HS-27A (cell line): ENCODE results near the gene CLPSL2.
"Not testable (repeated sequence)": the region's sequence is repeated elsewhere in the genome, so short reads cannot be mapped to it uniquely, and the experiment has no call there.

Experiments
- DNase-seq: peaks from one replicate; pipeline ENCODE4 v3.0.0-alpha.2; 2012; ENCODE audit warnings: low read depth, missing footprints

Gene CLPSL2, protein sequence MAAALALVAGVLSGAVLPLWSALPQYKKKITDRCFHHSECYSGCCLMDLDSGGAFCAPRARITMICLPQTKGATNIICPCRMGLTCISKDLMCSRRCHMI

DNA sequence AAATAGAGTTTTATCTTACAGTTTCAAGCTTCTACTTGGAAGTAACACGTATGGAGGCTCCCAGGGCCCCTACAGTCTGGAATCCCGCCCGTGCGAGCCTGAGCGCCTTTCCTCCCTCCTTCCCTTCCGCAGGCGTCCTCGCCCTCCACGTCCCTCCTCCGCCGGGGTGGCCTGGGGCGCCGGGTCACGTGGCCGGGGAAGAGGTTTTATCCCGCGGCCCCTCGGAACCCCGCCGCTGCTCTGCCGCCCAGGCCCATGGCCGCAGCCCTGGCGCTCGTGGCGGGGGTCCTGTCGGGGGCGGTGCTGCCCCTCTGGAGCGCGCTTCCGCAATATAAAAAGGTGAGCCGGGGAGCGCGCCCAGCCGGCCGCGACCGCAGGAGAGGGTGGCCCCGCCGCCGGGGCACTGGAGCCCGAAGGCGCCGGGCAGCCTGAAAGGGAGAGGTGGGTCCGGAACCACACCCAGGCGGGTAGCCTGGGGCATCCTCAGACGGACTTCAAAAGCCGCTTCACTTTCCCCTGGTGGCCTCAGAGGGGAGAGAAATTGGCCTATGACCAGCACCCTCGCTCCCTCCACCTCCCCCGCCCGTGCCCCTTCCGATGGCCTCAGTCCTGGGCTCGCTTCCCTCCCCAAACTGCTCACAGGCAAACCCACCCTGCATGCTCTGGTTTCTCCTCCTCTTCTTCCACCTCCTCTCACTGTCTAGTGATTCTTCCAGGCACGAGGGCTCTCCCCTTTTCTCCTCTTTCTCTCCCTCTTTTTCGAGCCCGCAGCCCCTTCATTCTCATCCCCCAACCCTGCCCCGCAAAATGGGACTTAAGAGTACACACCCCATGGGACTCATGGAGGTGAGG is at the start of gene CLPSL2:
Gene CLPSL2 (plus strand): TSS at position 235 of the 852 bp plus-strand sequence. CDS start 21 bp downstream, at position 256.
- no peak for DNase-seq

DNA sequence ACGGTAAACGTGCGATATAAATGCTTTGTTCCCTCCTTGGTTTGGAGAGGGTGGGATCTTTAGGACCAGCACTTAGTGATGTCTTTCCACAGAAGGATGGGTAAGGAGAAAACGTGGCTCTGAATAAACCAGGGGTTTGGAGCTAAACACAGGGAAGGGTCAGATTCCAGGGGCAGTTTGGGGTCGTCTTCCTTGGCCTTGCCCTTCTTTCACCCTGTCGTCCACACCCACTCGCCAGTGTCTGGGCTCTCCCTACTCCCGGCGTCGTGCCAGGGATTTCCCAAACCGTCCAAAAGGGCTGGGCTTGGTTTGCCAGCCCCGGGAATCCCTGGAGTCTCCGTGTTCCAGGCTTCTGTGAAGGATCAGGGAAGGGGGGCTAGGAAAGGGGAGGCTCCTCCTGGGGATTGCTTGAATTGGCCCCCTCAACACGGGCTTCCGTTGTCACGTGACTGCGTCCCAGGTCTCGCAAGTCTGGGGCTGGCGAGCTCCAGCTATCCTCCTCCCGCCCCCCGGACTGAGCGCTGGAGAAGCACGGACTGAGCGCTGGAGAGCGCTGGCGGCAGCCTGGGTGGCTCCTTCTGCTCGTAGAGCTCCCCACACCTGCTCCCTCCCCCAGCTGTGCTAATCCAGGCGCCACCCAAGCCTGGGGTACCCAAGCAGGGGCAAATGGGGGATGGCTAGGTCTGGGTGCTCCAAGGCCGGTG is 49.0 kb upstream of the CLPSL2 start:
- no peak for DNase-seq

DNA sequence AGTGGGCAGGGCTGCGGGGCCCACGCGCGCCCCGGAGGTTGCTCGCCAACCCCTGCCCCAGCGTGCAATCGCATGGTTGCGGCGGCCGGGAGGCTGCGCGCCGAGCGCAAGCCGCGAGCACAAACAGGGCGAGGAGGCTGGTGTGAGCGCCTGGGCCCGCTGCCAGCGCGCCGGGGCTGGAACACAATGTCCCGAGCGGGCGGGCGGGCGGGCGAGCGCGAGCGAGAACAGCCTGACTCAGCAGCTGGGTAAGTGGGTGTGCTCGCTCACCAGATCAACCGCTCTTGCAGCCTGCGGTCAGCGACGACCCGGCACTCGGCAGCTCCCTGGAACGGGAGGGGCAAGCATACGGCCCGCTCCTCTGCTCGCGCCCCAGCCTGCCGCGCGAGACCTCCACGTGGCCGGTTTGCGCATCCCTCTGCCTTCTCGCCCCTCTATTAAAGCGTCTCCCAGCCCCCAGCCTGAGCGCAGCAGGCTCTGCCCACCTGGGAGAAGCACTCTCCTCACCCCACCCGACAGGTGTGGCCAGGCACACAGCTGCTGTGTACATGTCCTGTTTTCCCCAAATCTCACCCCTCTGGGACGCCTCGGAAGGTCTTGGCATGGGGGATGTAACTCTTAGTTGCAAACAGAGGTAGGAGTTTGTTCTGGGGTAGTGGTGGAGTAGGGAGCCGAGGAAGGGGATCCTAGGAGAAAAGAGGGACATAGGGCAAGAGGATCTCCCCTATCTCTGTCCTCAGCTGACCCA is 48.3 kb upstream of the CLPSL2 start:
- no peak for DNase-seq

DNA sequence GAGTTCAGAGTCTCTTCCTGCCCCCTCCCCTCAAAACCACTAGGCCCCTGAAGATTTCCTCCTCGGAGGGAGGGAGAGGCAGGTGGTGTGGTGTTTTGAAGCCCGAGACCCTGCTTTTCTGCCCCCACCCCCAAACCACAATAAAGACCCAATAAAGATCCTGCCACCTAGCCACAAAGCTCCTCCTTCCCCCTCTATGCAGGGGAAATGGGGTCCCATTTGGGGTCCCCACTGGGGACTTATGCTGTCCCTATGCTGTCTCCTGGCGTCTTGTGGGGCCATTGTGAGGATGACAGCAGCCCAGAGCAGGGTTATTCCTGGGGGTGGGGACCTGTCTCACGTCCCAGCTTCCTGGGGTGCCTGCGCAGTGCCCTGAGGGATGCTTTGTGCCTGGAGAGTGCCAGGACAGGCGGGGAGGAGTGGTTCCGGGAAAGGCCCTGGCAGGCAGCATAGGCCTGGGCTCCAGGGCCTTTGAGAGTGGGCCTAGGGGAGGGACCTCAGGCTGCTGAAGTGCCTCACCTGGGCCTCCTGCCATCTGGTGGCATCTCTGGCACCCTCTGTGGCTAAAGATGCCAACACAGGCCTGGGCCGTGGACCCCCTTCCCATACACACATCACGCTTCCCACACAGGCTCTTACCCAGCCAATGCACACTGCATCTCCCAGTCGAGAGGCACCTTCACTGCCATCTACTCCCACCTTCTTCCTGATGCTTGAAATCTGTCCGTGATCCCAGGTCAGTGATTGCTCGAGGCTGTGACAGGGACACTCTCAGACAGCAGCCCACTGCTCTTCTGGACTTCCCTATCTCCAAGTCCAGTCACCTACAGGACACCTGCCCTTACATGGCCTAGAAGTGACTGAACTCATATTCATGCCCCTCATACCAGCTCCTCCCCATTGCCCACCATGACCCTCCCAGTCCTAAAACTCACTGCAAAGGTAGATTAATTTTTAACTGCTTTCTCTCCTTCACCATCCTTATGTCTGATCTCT is 47.4 kb upstream of the CLPSL2 start:
- DNase-seq = no peak

DNA sequence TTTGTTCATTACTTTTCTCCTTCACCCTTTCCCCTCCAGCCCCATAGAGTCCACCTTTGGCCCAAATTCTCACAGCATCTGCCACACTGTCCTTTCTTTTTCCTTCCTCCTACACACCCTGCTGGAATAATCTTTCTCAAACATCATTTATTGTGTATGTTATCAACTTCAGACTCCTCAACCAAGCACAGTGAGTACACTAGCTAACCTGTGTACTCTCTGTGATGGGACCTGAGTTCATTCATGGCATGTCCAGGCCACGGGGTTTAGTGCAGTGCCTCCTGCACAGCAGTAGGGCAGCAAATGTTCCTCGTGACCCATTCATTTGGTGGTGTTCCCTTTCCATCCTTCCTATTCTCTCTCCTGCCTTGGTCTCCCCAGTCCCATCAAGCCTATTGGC is 46.7 kb upstream of the CLPSL2 start:
- DNase-seq = no peak

DNA sequence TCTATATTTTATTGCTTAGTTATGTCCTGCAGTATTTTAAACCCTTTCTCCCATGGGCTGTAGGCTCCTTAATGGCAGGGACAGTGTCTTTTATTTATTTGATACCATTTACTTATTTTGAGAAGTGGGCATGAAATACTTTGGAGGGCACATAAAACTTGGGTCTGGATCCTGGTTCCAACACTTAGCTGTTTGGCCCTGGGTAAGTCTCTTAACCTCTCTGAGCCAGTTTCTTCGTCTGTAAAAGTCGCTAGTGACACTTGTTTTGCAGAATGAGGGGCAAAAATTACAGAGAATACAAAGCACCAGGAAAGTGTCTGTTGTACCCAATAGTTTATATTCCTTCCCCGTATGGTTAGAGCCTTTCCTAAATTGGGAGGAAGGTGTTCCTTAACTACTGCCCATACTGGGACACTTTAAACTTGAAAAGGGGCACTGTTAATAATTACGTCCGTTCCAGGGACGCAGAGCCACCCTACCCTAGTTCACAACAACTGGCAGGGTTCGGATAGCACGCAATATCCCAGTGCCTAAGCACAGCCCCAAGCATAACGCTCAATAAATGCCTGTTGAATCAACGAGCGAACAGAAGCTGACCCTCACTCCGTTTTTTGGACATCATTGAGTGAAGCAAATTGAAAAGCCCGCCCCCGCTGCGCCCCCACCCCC is 45.5 kb upstream of the CLPSL2 start:
- DNase-seq = no peak

DNA sequence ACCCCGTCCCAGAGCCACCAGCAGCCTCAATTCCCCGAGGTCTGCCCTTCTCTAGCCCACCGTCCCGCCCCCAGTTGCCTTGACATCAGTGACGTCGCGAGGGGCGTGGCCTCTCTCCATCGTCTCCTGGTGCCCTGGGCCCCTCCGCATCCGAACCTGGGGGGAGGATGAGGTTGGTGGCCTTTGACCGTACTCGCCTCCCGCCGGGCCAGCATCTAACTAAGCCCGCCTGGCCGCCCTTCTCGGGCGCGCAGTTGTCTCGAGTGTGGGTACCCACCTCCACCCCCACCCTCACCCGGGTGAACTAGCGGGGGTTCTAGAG is 45.0 kb upstream of the CLPSL2 start:
- DNase-seq = no peak

DNA sequence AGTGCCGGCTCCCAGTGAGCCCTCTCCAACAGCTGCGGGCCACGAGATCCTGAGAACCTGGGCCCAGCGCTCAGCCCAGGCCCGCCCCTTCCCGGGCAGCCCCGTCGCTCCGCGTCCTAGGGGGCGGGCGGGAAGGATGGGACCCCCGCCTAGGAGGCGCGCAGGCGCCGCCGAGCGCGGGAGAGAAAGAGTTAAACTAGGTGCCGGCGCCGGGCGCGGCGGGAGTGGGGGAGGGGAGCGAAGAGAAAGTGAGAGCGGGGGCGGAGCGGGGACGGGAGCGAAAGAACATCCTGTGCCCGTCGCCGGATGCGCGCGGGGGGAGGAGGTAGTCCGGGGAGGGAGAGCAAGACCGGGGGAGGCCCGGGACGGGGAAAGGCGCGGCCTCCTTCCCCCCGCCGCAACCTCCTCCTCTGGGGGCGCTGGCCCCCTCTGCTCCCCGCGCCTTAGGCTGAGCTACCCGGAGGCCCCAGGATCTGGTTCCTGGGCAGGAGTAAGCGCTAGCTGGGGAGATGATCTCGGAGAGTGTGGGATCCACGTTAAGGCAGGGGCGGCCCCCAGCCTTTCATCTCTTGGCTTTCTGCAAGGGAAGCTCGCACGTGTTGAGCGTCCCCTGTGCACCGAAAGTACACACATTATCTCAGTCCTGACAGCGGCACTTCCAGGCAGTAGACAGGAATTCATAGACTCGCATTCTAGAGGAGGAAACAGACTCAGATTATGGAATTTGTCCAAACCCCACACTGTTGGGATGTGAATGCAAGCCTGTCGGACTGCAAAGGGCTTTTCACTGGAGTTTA is 44.5 kb upstream of the CLPSL2 start:
- no peak for DNase-seq

DNA sequence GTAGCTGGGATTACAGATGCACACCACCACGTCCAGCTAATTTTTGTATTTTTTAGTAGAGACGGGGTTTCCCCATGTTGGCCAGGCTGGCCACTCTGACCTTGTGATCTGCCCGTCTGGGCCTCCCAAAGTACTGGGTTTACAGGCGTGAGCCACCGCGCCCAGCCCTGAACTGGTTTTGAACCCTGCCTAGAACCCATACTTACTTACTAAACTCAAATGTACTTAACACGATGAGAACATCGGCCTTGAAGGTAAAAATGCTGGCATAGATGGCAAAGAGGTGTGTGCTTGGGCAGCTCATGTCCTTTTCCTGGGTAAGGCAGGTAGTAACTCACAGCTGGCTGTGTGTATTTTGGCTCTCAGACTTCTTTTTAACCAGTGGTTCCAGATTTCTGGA is 42.8 kb upstream of the CLPSL2 start:
- no peak for DNase-seq

DNA sequence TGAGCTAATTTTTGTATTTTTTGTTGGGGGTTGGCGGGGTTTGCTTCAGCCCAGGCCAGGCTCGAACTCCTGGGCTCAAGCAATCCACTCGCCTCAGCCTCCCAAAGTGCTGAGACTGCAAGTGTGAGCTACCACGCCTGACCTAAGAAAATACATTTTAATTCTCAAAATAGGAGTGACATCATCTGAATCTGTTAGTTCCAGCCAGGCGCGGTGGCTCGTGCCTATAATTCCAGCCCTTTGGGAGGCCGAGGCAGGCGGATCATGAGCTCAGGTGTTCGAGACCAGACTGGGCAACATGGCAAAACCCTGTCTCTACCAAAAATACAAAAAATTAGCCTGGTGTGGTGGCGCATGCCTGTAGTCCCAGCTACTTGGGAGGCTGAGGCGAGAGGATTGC is 42.1 kb upstream of the CLPSL2 start:
- DNase-seq = not testable (repeated sequence)

DNA sequence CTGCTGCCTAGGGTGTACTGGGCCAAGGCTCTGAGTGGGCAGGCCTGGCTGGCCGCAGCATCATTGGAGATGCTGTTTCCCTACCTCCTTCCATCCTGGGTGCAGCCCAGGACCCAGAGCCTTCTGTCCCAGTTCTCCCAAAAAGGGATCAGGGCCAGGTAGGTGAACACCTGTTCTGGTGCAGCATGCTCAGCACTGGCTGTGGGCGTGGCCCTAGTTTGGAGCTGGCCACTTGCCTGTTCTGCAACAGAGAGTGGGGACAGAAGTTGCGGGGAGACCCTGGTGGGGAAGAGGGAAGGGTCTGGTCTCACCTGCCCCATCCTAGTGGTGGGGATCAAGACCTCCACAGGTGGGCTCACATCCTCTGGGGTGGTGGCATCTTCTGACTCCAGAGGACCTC is 40.9 kb upstream of the CLPSL2 start:
- no peak for DNase-seq

DNA sequence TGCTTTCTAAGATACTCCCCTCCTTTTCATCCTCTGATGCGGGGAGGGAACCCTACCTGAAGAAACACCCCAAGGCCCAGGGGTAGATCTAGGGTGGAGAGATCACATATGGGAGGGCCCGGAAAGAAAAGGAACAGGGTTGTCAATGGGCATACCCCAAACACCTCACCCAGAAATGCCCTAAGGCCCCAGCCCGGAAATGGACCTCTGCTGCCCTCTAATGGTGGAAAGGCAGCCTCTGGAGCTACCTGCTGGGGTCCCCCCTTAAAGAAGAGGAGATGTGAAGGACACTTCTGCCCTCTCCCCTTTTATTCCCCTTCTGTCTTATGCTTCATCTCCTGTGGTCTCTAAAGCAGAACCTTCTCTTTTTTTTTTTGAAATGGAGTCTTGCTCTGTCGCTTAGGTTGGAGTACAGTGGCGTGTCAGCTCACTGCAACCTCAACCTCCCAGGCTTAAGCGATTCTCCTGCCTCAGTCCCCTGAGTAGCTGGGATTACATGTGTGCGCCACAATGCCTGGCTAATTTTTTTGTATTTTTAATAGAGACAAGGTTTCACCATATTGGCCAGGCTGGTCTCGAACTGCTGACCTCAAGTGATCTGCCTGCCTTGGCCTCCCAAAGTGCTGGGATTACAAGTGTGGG is 40.0 kb upstream of the CLPSL2 start:
- DNase-seq = no peak

DNA sequence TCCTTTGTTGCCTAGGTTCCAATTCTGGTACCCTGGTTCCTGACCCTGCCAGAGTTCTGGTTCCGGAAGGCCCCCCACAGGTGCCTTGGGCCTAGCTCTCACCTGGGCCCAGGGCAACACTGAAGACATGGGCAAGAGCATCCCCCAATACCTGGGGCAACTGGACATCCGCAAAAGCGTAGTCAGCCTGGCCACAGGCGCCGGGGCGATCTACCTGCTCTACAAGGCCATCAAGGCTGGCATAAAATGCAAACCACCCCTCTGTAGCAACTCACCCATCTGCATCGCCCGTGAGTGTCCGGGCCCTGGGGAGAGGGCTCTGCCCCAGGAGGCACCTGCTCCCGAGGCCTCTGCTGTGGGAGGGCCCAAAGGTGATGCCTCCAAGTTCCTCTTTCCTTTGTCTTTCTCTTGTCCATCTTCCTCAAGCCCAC is 39.4 kb upstream of the CLPSL2 start, which contains the start of gene ARMC12:
Gene ARMC12 (plus strand): TSS at position 51 of the 431 bp plus-strand sequence. CDS start 77 bp downstream, at position 128.
- DNase-seq = no peak

DNA sequence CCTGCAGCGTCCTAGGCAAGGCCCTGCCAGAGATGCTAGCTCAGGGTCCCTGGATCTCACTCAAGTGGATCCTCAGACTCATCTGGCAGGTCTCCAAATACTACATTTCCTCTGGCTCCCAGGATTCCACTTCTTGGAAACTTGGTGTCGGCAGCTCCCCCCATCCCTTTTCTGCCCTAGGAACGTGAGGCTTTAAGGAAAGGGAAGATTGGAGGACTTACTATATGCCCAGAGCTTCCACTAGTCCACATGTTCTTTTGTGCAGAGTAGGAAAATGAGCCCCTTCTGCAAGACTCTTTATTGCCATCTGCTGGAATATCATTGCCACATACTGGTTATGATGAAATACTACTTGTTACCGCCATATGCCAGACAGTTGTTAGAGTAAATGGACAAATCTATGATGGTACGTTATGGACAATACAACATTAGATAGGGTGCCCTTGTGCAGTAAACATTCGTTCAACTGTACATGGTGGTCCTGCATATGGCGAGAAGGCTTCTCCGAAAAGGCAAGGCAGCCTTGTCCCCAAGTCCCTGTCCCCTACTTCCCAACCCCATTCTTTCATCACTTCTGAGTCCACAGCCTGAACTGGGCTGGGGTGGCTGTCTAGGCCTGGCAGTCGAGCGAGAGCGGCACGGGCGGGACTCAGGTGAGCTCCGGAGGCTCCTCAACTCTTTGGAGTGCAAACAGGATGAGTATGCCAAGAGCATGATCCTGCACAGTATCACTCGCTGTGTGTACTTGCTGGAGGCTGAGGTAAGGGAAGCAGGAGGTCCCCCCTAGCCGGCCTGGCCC is 38.8 kb upstream of the CLPSL2 start:
- no peak for DNase-seq

DNA sequence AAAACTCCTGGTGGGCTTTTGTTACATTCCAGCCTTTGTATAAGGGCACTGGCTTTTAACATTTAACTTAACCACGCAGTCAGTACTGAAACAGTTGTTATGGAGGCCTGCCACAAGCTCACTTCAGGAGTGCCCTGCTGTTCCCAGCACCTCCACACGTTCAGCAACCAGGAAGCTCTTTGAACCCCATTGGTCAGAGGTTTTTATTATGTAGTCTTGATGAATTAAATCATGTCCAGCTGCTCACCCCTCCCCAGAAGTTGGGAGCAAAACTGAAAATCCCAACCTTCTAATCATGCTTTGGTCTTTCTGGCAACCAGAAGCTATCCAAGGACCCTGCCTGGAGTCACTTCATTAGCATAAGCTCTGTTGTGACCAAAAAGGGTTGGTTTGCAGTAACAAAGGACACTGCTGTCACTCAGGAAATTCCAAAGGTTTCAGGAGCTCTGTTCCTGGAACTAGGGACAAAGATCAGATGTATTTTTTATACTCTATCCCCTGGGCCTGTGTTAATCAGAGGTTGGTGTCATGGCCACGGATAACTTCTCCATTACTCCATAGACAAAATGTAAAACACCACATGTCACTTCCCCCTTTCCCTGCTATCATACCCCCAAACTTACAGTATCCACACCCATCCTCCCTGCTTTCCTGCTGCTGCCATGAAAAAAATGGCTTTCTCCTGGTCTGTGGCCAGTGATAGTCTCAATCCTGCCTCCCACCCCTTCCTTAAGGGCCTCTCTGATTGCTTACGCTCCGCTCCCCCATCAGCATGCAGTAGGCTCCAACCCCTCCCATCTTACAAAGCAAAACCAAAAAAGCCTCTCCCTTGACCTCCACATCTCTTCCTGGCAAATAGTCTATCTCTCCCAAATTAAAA is 36.5 kb upstream of the CLPSL2 start:
- DNase-seq = no peak

DNA sequence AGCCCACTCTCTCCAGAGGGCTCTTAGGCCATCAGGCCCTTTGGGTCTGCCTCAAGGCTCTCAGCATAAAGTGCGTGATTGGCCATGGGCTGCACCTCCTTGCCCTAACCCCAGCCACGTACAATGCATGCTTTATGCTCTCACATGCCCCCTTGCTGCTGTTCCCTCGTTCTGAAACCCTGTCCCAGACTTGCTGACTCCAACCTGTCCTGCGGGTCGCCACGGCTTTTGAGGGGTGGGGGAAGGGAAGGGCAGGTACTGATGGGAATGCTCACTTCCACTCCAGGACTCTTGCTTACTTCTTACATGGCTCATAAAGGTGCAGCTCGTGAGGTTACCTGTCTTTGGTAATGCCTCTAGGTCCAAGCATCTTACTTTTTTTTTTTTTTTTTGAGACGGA is 33.6 kb upstream of the CLPSL2 start:
- DNase-seq = no peak

DNA sequence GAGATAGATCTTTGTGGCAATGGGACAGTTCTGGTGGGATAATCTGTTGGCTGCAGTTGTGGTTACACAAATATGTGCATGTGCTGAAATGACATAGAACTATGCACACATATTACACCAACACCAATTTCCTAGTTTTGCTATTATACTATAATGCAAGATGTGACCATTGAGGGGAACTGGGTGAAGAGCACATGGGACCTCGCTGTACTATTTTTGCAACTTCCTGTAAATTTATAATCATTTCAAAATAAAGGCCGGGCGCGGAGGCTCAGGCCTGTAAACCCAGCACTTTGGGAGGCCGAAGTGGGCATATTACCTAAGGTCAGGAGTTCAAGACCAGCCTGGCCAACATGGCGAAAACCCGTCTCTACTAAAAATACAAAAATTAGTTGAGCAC is 30.9 kb upstream of the CLPSL2 start:
- DNase-seq = no peak
